ENCODE measurements around the gene ANKRD65. TPM values are rescaled to one million over a fixed set of nuclear protein-coding genes. Genes with fewer than 3 reads are reported as not detected.

The ANKRD65 gene
- total RNA-seq, 1 donor from 2014 or later = 3.2 TPM

DNA sequence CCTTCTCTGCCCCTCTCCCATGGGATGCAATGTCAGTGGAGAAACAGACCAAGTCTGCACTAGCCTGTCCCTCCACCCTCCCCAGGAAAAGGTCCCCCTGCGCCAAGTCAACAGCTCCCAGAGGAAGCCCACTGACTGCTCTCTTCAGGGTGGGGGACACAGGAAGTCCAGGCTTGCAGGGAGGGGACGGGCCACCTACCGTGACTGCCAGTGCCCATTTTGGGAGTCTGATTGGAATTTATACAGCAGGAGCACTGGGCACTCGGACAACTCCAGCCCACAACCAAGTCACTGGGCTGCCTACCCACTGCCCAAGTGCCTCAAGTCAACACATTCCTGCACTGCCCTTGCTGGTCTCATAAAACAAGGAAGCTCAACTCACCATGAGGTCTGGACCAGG is 28.1 kb downstream of the ANKRD65 start:
- H3K27me3 ChIP-seq = no peaks in the 10 kb centered on the region
- DNase-seq (ENCODE audit: extremely low spot score in 2 of 2) = no peak
- H3K36me3 ChIP-seq = peaks cover 4 to 94% of the 10 kb centered on the region in 2 donors
- H3K27ac ChIP-seq = no peak overlapping the region
- H3K9me3 ChIP-seq = no peaks in the 10 kb centered on the region
- H3K4me3 ChIP-seq = no peak overlapping the region
- TF ChIP-seq POLR2AphosphoS5 (IDR thresholded peaks at IDR 0.05; ENCODE audit: insufficient read depth in 1 of 2, low read depth in 1 of 2) (no peak), POLR2A (IDR thresholded peaks at IDR 0.05) (no peak)
- TF ChIP-seq, protein P1, sequence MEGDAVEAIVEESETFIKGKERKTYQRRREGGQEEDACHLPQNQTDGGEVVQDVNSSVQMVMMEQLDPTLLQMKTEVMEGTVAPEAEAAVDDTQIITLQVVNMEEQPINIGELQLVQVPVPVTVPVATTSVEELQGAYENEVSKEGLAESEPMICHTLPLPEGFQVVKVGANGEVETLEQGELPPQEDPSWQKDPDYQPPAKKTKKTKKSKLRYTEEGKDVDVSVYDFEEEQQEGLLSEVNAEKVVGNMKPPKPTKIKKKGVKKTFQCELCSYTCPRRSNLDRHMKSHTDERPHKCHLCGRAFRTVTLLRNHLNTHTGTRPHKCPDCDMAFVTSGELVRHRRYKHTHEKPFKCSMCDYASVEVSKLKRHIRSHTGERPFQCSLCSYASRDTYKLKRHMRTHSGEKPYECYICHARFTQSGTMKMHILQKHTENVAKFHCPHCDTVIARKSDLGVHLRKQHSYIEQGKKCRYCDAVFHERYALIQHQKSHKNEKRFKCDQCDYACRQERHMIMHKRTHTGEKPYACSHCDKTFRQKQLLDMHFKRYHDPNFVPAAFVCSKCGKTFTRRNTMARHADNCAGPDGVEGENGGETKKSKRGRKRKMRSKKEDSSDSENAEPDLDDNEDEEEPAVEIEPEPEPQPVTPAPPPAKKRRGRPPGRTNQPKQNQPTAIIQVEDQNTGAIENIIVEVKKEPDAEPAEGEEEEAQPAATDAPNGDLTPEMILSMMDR (IDR thresholded peaks at IDR 0.05) = no peak
- peaks cover 13% of the 10 kb centered on the region for H3K4me1 ChIP-seq
- intact Hi-C loops (cut with DNase I) = no loop called here

GRCh38 chr1:1391225-1391624 is 29.9 kb downstream of the ANKRD65 start:
- no peak for DNase-seq (ENCODE audit: extremely low spot score in 2 of 2)
- TF ChIP-seq, protein P1 (IDR thresholded peaks at IDR 0.05) = no peak
- TF ChIP-seq POLR2A (IDR thresholded peaks at IDR 0.05) = no peak
- TF ChIP-seq POLR2AphosphoS5 (IDR thresholded peaks at IDR 0.05; ENCODE audit: insufficient read depth in 1 of 2, low read depth in 1 of 2) = no peak
- Histone ChIP-seq H3K27ac (no peak overlapping the region), H3K9me3 (no peaks in the 10 kb centered on the region), H3K4me1 (no peaks in the 10 kb centered on the region), H3K36me3 (peaks cover 4 to 100% of the 10 kb centered on the region in 2 donors), H3K27me3 (no peaks in the 10 kb centered on the region), H3K4me3 (no peak overlapping the region)
- intact Hi-C loops (cut with DNase I) = no loop called here

DNA sequence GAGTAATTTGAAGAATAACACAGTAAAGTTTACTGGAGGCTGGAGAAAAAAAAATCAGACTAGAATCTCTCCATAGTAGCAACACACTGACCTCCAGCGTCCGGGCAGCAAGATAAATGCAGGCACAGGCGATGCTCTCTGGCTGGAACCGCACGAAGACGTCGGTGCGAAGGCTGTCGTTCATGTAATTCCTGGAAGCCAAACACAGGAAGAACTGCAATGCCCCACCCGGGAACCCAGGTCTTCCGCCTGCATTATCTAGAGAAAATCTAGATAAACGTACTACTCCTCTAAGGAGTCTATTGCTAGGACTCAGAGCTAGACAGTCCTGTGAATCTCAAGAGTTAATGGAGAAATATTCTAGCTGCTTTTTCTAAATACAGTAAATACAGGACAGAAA is 30.4 kb downstream of the ANKRD65 start:
- H3K9me3 ChIP-seq = no peaks in the 10 kb centered on the region
- no peak overlapping the region for H3K4me3 ChIP-seq
- intact Hi-C loops (cut with DNase I) = no loop called here
- H3K4me1 ChIP-seq = no peaks in the 10 kb centered on the region
- peaks cover 4 to 100% of the 10 kb centered on the region in 2 donors for H3K36me3 ChIP-seq
- no peak overlapping the region for H3K27ac ChIP-seq
- no peak for TF ChIP-seq POLR2A (IDR thresholded peaks at IDR 0.05)
- H3K27me3 ChIP-seq = no peaks in the 10 kb centered on the region
- DNase-seq (ENCODE audit: extremely low spot score in 2 of 2) = no peak

DNA sequence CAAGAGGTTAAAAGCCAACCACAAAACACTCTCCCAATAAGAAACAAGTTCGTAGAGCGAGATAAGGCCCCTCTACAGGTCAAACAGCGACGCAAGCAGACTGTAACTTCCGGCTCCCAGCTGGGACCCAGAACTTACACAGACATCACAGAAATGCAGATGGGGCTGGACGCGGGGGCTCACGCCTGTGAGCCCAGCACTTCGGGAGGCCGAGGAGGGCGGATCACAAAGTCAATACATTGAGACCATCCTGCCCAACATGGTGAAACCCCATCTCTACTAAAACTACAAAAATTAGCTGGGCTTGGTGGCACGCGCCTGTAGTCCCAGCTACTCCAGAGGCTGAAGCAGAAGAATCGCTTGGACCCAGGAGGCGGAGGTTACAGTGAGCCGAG is 33.0 kb downstream of the ANKRD65 start:
- DNase-seq (ENCODE audit: extremely low spot score in 2 of 2) = no peak
- no peaks in the 10 kb centered on the region for H3K27me3 ChIP-seq
- H3K27ac ChIP-seq = no peak overlapping the region
- H3K36me3 ChIP-seq = peaks cover 4 to 75% of the 10 kb centered on the region in 2 donors
- TF ChIP-seq POLR2AphosphoS5 (IDR thresholded peaks at IDR 0.05; ENCODE audit: insufficient read depth in 1 of 2, low read depth in 1 of 2) (no peak), POLR2A (IDR thresholded peaks at IDR 0.05) (no peak)
- TF ChIP-seq, protein P1 (IDR thresholded peaks at IDR 0.05) = no peak
- intact Hi-C loops (cut with DNase I) = no loop called here
- H3K4me3 ChIP-seq = no peak overlapping the region
- H3K9me3 ChIP-seq = no peaks in the 10 kb centered on the region
- H3K4me1 ChIP-seq = no peaks in the 10 kb centered on the region

DNA sequence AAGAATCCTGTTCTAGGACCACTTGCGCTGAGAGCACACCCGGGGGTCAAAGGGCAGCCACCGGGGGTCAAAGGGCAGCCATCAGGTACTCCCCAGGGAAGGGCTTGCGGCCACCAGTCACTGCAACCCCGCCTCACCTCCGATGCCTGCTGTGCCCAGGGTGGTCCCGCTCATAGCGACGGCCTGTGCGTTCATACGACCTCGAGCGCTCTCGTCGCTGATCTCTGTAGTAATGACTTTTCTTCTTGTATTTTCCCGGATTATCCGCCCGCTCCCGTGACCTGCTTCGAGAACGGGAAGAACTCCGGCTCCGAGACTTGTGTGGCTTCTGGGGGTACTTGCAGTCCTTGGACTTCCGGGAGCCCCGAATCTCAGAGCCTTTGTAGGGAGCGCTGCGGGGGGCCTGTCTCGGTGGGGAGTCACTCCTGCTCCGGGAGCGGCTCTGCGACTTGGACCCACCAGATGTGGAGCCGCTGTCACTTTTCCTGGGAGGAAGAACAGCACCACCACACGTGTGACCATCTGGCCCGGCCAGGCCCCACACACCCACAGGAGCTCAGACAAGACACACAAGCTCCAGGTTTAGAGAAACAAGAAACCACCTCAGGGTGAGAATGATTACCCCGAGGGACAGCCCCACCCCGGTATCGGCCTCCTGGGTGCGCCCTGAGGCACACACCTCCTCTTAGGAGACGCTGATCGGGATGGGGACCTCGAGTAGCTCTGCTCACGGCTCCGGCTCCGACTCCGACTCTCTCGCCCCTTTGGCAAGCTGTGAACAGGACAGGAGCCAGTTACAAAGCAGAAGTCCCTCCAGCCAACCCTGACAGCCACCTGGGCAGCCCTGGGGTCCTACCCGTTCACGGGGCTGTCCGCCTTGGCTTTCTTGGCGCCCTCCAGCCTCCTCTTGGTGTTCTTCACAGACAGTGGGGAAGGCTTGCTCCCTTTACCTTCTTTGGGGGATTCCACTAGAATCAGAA is 33.7 kb downstream of the ANKRD65 start:
- Histone ChIP-seq H3K27me3 (no peaks in the 10 kb centered on the region), H3K9me3 (no peaks in the 10 kb centered on the region), H3K4me1 (no peaks in the 10 kb centered on the region), H3K4me3 (no peak overlapping the region), H3K27ac (no peak overlapping the region), H3K36me3 (peaks cover 4 to 68% of the 10 kb centered on the region in 2 donors)
- no peak for DNase-seq (ENCODE audit: extremely low spot score in 2 of 2)
- TF ChIP-seq POLR2AphosphoS5 (IDR thresholded peaks at IDR 0.05; ENCODE audit: insufficient read depth in 1 of 2, low read depth in 1 of 2) = no peak
- no peak for TF ChIP-seq POLR2A (IDR thresholded peaks at IDR 0.05)
- TF ChIP-seq, protein P1 (IDR thresholded peaks at IDR 0.05) = no peak
- intact Hi-C loops (cut with DNase I) = no loop called here
